GM12878 (cell line): ENCODE data around the gene NOP9.

Experiments
- BHLHE40 ChIP-seq, 2 experiments: fragments of 450-650 bp in 1 of 2; IDR thresholded peaks; 2 replicates each; pipeline ENCODE4 v1.6.1; 2011 to 2017; ENCODE audit warnings: low read depth in 2 of 2, borderline replicate concordance in 1 of 2, improper control_type of control experiment in 1 of 2, low read length in 1 of 2, mild to moderate bottlenecking in 1 of 2
- EED ChIP-seq: sonication (generic); IDR thresholded peaks from 2 replicates; pipeline ENCODE4 v1.6.1; 2016; ENCODE audit warnings: antibody characterized with exemption, low read depth
- EP300 ChIP-seq, 2 experiments: fragments of 150-350 bp in 1 of 2; IDR thresholded peaks; 2 replicates each; pipeline ENCODE4 v1.6.1; 2011 to 2012; ENCODE audit warnings: low read depth in 2 of 2, low read length in 2 of 2, borderline replicate concordance in 1 of 2, improper control_type of control experiment in 1 of 2, inconsistent platforms in 1 of 2; ENCODE audit not compliant: control insufficient read depth in 1 of 2
- FOS ChIP-seq: IDR thresholded peaks from 3 replicates; pipeline ENCODE4 v1.6.1; 2011; ENCODE audit warnings: borderline replicate concordance; ENCODE audit not compliant: insufficient read length; ENCODE audit errors: extremely low read depth
- HDAC2 ChIP-seq: fragments of 200-600 bp; sonication (generic); IDR thresholded peaks from 2 replicates; pipeline ENCODE4 v1.6.1; 2017
- NR2F1 ChIP-seq: fragments of 450-650 bp; conservative IDR thresholded peaks from 2 replicates; pipeline ENCODE4 v1.6.1; 2017; ENCODE audit warnings: mild to moderate bottlenecking
- POLR2AphosphoS5 ChIP-seq: IDR thresholded peaks from 2 replicates; pipeline ENCODE4 v1.6.1; 2011; ENCODE audit warnings: mild to moderate bottlenecking, low read length, inconsistent platforms
- SIN3A ChIP-seq: IDR thresholded peaks from 2 replicates; pipeline ENCODE4 v1.6.1; 2012; ENCODE audit warnings: low read depth, low read length, improper control_type of control experiment
- TAF1 ChIP-seq: IDR thresholded peaks from 2 replicates; pipeline ENCODE4 v1.6.1; 2011; ENCODE audit warnings: mild to moderate bottlenecking, low read depth, low read length, borderline replicate concordance
- TF ChIP-seq, protein P1 (sequence below), 3 experiments: IDR thresholded peaks in 2 of 3; conservative IDR thresholded peaks in 1 of 3; 2 replicates each; pipeline ENCODE4 v1.5.1; 2011; ENCODE audit warnings: low read depth in 3 of 3, low read length in 3 of 3, mild to moderate bottlenecking in 3 of 3, control low read depth in 2 of 3, moderate library complexity in 2 of 3, inconsistent platforms in 1 of 3, mixed read lengths in 1 of 3; ENCODE audit not compliant: control insufficient read depth in 2 of 3, insufficient read depth in 1 of 3; ENCODE audit errors: extremely low read depth in 1 of 3

GRCh38 chr14:24293525-24293924 lies 6.1 kb upstream of the NOP9 start:
- TF ChIP-seq BHLHE40 (IDR thresholded peaks at IDR 0.05; ENCODE audit: borderline replicate concordance in 1 of 2, low read depth in 2 of 2, low read length in 1 of 2), result no peak
- no peak for TF ChIP-seq HDAC2
- TF ChIP-seq, protein P1, sequence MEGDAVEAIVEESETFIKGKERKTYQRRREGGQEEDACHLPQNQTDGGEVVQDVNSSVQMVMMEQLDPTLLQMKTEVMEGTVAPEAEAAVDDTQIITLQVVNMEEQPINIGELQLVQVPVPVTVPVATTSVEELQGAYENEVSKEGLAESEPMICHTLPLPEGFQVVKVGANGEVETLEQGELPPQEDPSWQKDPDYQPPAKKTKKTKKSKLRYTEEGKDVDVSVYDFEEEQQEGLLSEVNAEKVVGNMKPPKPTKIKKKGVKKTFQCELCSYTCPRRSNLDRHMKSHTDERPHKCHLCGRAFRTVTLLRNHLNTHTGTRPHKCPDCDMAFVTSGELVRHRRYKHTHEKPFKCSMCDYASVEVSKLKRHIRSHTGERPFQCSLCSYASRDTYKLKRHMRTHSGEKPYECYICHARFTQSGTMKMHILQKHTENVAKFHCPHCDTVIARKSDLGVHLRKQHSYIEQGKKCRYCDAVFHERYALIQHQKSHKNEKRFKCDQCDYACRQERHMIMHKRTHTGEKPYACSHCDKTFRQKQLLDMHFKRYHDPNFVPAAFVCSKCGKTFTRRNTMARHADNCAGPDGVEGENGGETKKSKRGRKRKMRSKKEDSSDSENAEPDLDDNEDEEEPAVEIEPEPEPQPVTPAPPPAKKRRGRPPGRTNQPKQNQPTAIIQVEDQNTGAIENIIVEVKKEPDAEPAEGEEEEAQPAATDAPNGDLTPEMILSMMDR (IDR thresholded peaks at IDR 0.05 in 2 of 3, conservative IDR thresholded peaks at IDR 0.05 in 1 of 3; ENCODE audit: control insufficient read depth in 2 of 3, extremely low read depth in 1 of 3, insufficient read depth in 1 of 3, low read depth in 3 of 3, low read length in 3 of 3), result no peak
- no peak for TF ChIP-seq TAF1
- TF ChIP-seq EED, result no peak
- no peak for TF ChIP-seq FOS
- TF ChIP-seq SIN3A, result no peak
- no peak for TF ChIP-seq POLR2AphosphoS5
- TF ChIP-seq NR2F1, result no peak
- no peak for TF ChIP-seq EP300 (IDR thresholded peaks at IDR 0.05; ENCODE audit: borderline replicate concordance in 1 of 2, control insufficient read depth in 1 of 2, low read depth in 2 of 2, low read length in 2 of 2)
